SJCRH30 (cell line): ENCODE data around the gene PPP1R8. TPM values are rescaled to one million over a fixed set of nuclear protein-coding genes. Genes with fewer than 3 reads are reported as not detected.
"Not testable (repeated sequence)": the region's sequence is repeated elsewhere in the genome, so short reads cannot be mapped to it uniquely, and the experiment has no call there.

Source experiments
- DNase-seq, 2 experiments: peaks; one replicate each; pipeline ENCODE4 v3.0.0-alpha.2; 2015 to 2020
- H3K27ac ChIP-seq: fragments of 250-450 bp; sonication (Bioruptor Pico); 2 replicates; pipeline ENCODE4 v1.5.1; 2020; ENCODE audit warnings: mild to moderate bottlenecking, moderate library complexity
- H3K27me3 ChIP-seq: fragments of 250-450 bp; sonication (Bioruptor Pico); 2 replicates; pipeline ENCODE4 v1.5.1; 2020; ENCODE audit warnings: mild to moderate bottlenecking, moderate library complexity
- H3K36me3 ChIP-seq: fragments of 250-450 bp; sonication (Bioruptor Pico); 2 replicates; pipeline ENCODE4 v1.5.1; 2020; ENCODE audit warnings: mild to moderate bottlenecking, moderate library complexity
- H3K4me1 ChIP-seq: fragments of 250-450 bp; sonication (Bioruptor Pico); 2 replicates; pipeline ENCODE4 v1.5.1; 2020; ENCODE audit warnings: mild to moderate bottlenecking, moderate library complexity
- H3K4me3 ChIP-seq: fragments of 250-450 bp; sonication (Bioruptor Pico); 2 replicates; pipeline ENCODE4 v1.5.1; 2020; ENCODE audit warnings: mild to moderate bottlenecking, moderate library complexity
- H3K9me3 ChIP-seq: fragments of 250-450 bp; sonication (Bioruptor Pico); replicated peaks from 2 replicates; pipeline ENCODE4 v1.5.1; 2020; ENCODE audit warnings: mild to moderate bottlenecking, moderate library complexity
- total RNA-seq: library from RNA; depleted of rRNA; stranded (reverse); fragments of >200 nt; shearing (Covaris generic); gene quantifications from 2 replicates; pipeline ENCODE4 v1.2.3, GENCODE V29; 2014

Gene PPP1R8
- total RNA-seq, 1 experiment from 2014 or later = 84.5 TPM

DNA sequence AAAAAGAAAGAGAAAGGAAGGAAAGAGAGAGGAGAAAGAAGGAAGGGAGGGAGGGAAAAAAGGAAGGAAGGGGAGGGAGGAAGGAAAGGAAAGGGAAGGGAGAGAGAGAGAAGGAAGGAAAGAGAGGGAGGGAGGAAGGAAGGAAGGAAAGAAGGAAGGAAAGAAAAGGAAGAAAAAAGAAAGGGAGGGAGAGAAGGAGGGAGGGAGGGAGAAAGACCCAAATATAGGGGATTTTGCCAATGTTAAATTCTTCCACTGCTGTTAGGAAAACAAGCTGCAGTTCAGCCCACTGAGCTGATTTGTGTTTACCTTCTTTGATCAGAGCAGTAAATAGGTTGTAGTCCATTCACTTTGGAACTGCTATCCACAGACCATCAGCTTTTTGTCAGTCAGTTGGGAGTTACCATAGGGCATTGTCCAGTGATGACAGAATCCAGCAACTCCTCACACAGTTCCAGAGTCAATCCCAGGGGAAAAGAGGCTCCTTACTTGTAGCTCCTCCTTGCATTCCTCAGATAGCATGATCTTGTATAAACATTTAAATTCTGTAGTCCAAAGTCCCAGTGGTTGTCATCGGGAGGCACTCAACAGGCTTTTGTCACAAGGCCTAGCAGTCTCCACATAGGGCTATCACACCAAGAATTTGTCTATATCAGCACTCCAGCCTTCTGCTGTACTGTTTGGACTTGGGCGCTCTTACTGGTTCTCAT lies 13.5 kb upstream of the PPP1R8 start:
- no peak overlapping the region for H3K27ac ChIP-seq
- H3K27me3 ChIP-seq = no peaks in the 10 kb centered on the region
- no peaks in the 10 kb centered on the region for H3K4me1 ChIP-seq
- H3K9me3 ChIP-seq = no peaks in the 10 kb centered on the region
- H3K4me3 ChIP-seq = no peak overlapping the region
- H3K36me3 ChIP-seq = peaks cover 25% of the 10 kb centered on the region
- peak in 1 of 2 experiments; percentile 11 for DNase-seq

DNA sequence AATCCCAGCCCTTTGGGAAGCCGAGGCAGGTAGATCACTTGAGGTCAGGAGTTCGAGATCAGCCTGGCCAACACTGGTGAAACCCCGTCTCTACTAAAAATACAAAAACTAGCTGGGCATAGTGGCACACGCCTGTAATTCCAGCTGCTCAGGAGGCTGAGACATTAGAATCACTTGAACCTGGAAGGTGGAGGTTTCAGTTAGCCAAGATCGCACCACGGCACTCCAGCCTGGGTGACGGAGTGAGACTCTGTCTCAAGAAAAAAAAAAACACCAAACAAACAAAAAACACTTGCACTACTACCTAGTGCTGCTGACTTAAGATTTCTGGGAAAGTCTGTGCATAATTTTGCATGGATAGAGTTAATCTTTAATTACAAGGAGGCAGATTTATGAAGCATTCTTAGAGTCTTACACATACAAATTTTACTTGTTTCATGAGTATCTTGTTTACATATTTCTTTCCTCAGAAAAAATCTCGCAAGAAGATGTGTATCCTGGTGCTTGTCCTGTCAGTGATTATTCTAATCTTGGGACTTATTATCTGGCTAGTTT lies 8.7 kb upstream of the PPP1R8 start:
- H3K9me3 ChIP-seq = no peaks in the 10 kb centered on the region
- no peak overlapping the region for H3K4me3 ChIP-seq
- DNase-seq = no peak
- H3K27me3 ChIP-seq = no peaks in the 10 kb centered on the region
- peaks cover 18% of the 10 kb centered on the region for H3K36me3 ChIP-seq
- no peaks in the 10 kb centered on the region for H3K4me1 ChIP-seq
- no peak overlapping the region for H3K27ac ChIP-seq

DNA sequence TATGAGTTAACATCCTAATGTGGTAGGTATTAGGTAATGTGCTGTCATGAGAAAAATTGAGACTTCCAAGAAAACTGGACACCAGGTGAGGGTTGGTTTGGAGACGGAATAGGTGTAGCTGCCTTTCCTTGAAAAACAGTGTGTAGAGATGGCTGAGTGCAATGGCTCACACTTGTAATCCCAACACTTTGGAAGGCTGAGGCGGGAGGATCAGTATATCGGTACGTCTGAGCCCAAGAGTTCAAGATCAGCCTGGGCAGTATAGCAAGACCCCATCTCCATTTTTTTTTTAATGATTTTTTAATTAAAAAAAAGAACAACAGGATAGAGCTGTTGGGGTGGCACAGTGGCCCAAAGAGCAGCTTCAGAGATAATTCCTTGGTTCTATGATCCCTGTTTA lies 6.8 kb upstream of the PPP1R8 start:
- H3K4me1 ChIP-seq = no peaks in the 10 kb centered on the region
- H3K27ac ChIP-seq = no peak overlapping the region
- no peak overlapping the region for H3K4me3 ChIP-seq
- DNase-seq = no peak
- no peaks in the 10 kb centered on the region for H3K9me3 ChIP-seq
- peaks cover 9% of the 10 kb centered on the region for H3K36me3 ChIP-seq
- H3K27me3 ChIP-seq = no peaks in the 10 kb centered on the region

DNA sequence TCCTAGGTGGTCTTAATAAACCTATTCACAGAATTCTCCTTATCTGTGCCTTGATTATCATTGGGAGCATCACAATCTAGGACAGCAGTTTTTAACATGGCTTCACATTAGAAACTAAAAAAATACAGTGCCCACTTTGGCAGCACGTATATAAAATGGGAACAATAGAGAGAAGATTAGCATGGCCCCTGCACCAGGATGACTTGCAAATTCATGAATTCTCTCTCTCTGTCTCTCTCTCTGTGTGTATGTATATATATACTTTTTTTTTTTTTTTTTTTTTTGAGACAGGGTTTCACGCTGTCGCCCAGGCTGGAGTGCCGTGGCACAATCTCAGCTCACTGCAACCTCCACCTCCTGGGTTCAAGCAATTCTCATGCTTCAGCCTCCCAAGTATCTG lies 6.2 kb upstream of the PPP1R8 start:
- H3K36me3 ChIP-seq = peaks cover 7% of the 10 kb centered on the region
- H3K4me1 ChIP-seq = no peaks in the 10 kb centered on the region
- DNase-seq = no peak
- H3K4me3 ChIP-seq = no peak overlapping the region
- H3K27me3 ChIP-seq = no peaks in the 10 kb centered on the region
- no peaks in the 10 kb centered on the region for H3K9me3 ChIP-seq
- no peak overlapping the region for H3K27ac ChIP-seq

DNA sequence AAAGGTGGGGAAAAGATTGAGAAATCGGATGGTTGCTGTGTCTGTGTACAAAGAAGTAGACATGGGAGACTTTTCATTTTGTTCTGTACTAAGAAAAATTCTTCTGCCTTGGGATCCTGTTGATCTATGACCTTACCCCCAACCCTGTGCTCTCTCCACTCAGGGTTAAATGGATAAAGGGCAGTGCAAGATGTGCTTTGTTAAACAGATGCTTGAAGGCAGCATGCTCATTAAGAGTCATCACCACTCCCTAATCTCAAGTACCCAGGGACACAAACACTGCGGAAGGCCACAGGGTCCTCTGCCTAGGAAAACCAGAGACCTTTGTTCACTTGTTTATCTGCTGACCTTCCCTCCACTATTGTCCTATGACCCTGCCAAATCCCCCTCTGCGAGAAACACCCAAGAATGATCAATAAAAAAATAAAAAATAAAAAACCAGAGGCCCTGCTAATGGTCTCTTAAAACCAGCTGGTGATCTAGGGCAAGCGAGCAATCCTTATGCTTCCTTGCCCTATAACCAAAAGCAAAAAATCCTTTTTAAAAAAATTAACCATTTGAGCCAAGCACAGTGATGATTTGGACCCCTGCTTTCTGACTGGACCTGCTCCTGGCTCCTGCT lies 1.1 kb upstream of the PPP1R8 start:
- H3K27me3 ChIP-seq, H3K27ac ChIP-seq, H3K9me3 ChIP-seq, H3K4me1 ChIP-seq, DNase-seq: not testable (repeated sequence)
- Histone ChIP-seq H3K36me3 (peaks cover 18% of the 10 kb centered on the region), H3K4me3 (peak overlapping the region; percentile 96)

DNA sequence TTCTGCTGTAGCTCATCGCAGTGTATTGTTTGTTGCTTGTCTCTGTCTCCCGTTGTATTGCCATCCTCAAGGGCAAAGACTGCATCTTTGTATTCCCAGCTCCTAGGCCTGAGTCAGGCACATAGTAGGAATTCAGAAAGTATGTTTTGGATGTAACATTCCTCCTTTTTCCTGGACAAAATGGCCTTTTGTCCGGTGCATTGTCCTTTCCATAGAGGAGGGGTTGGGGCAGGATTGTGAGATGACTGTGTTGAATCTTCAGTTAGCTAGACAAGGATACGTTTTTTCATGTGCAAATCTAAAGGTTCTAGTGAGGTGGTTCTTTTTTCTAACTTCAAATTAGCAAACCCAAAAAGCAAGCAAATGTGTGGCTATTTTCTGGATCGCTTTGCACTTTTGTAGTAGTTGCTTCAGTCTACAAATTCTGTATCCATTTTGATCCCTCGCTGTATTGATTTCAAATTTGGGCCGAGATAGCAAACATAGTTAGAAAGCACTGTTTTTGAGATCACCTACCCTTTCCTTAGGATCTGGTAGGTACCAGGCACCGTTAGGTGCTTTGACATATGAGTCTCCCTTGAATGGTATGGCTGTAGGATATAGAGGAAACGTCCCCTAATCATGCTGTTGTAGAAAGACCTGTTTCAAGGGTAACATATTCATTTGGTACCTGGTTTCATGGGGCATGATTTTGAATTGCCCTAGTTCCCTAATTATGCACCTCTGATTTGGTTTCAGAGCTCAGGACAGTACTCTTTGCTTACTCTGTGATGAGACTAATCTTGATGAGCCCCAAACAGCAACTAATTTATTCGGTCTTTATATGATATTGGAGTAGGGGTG lies 1.2 kb downstream of the PPP1R8 start:
- Histone ChIP-seq H3K36me3 (peaks cover 36% of the 10 kb centered on the region), H3K27me3 (no peaks in the 10 kb centered on the region), H3K9me3 (no peaks in the 10 kb centered on the region), H3K4me3 (peak overlapping the region; percentile 96), H3K4me1 (peaks cover 8% of the 10 kb centered on the region), H3K27ac (peak overlapping the region; percentile 94)
- DNase-seq = peak in 1 of 2 experiments; percentile 18

DNA sequence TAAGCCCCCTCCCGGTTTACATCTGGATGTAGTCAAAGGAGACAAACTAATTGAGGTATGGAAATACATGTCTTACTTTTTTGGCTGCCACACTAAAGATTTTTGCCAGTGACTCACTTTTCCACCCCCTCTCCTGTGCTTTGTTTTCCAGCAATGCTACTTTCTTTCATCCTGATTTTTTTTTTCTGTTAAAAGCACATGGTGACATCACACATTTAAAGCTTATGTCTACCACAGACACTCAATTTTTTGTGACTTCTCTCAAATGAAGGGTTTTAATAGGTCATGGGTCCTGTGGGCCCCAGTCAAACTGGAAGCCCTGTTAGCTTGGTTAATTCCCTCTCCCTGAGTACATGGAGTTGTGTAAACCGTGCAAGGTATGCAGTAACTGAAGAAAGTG lies 2.2 kb downstream of the PPP1R8 start:
- no peak for DNase-seq
- no peak overlapping the region for H3K27ac ChIP-seq
- peaks cover 8% of the 10 kb centered on the region for H3K4me1 ChIP-seq
- no peak overlapping the region for H3K4me3 ChIP-seq
- H3K36me3 ChIP-seq = peaks cover 36% of the 10 kb centered on the region
- no peaks in the 10 kb centered on the region for H3K27me3 ChIP-seq
- H3K9me3 ChIP-seq = no peaks in the 10 kb centered on the region

DNA sequence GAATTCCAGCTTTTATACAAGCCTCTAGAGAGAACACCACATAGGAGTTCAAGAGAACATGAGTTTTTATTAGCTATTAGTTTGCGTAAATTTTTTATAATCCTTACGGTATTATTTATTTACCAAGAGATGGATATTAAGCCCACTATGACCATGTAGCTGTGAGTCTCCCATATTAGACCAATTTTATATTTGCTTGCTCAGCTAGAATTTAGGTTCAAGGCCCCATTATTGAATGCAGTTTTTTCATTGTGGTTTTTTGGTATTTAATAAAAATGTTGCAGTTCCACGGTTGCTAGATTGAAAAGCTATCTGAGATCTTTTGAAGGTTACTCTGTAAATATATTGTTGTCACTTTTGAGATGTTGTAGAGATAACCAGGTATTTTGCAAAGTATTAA lies 2.9 kb downstream of the PPP1R8 start:
- Histone ChIP-seq H3K27me3 (no peaks in the 10 kb centered on the region), H3K9me3 (no peaks in the 10 kb centered on the region), H3K4me3 (no peak overlapping the region), H3K27ac (no peak overlapping the region), H3K4me1 (peaks cover 8% of the 10 kb centered on the region), H3K36me3 (peaks cover 39% of the 10 kb centered on the region)
- DNase-seq = no peak

DNA sequence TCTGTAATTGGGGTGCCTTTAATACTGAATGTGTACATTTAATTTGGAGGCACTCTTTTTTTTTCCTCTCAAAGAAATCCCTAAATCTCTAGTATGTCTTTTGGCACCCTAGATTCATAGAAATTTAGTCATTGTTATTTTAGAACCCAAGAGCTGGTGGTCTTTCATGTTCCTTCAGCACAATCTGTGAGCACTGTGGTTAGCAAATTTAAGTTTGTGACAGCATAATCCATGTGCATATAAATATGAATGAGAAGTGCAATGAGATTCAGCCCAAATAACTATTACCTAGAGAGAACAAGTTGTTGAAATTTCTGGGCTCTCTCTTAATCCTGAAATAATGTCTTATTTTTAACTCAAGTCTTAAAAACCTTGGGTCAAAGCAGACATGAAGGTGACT lies 4.5 kb downstream of the PPP1R8 start:
- no peaks in the 10 kb centered on the region for H3K9me3 ChIP-seq
- H3K4me1 ChIP-seq = peaks cover 8% of the 10 kb centered on the region
- no peak for DNase-seq
- no peaks in the 10 kb centered on the region for H3K27me3 ChIP-seq
- H3K36me3 ChIP-seq = peaks cover 55% of the 10 kb centered on the region
- no peak overlapping the region for H3K4me3 ChIP-seq
- H3K27ac ChIP-seq = no peak overlapping the region

DNA sequence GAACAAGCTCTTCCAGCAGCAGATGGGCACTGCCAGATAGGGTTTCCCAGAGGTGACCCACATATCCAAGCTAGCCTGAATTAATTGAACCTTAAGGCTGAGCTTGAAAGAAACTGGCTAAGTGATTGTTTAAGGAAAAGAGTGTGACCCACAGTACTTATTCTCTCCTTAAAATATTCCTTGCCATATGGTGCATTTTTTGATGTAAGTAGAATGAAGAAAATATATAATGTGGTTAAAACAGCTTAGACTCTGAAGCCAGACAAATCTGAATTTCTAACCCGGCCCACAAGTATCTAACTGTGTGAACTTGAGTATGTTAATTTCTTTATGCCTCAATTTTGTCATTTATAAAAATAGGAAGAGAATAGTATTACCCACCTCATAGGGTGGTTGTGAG lies 4.9 kb downstream of the PPP1R8 start:
- Histone ChIP-seq H3K27ac (no peak overlapping the region), H3K4me1 (peaks cover 8% of the 10 kb centered on the region), H3K9me3 (no peaks in the 10 kb centered on the region), H3K36me3 (peaks cover 59% of the 10 kb centered on the region), H3K27me3 (no peaks in the 10 kb centered on the region), H3K4me3 (no peak overlapping the region)
- no peak for DNase-seq

DNA sequence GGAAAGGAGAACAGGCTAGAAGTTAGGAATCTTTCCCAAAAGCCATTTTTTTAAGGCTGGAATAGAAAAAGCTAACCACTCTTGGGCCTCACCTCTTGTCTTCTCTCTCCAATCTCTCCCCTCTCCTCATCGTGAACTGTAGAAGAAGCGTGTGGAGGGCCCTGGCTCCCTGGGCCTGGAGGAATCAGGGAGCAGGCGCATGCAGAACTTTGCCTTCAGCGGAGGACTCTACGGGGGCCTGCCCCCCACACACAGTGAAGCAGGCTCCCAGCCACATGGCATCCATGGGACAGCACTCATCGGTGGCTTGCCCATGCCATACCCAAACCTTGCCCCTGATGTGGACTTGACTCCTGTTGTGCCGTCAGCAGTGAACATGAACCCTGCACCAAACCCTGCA lies 19.4 kb downstream of the PPP1R8 start:
- H3K36me3 ChIP-seq = peaks cover 65% of the 10 kb centered on the region
- H3K9me3 ChIP-seq = peaks cover 3% of the 10 kb centered on the region; the same call in 1 of the 2 replicates
- H3K27me3 ChIP-seq = no peaks in the 10 kb centered on the region
- H3K4me3 ChIP-seq = no peak overlapping the region
- H3K27ac ChIP-seq = no peak overlapping the region
- no peak for DNase-seq
- no peaks in the 10 kb centered on the region for H3K4me1 ChIP-seq

DNA sequence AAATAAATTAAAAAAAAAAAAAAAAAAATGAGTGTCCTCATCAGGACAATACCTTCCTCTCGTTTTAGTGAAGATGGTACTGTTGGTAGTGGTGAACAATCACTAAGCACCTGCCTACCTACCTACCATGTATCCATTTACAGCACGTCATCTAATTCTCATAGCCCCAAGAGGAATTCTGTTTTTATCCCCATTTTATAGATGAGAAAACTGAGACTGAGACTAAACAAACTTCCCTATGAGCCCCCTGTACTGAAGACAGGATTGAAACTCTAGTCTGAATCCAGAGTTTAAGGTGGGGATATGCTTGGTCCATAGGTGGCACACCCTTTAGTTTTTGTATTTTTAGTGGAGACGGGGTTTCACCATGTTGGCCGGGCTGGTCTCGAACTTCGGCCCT lies 24.5 kb downstream of the PPP1R8 start:
- Histone ChIP-seq H3K9me3 (peaks cover 3% of the 10 kb centered on the region; the same call in 1 of the 2 replicates), H3K27ac (no peak overlapping the region), H3K36me3 (peaks cover 19% of the 10 kb centered on the region)

DNA sequence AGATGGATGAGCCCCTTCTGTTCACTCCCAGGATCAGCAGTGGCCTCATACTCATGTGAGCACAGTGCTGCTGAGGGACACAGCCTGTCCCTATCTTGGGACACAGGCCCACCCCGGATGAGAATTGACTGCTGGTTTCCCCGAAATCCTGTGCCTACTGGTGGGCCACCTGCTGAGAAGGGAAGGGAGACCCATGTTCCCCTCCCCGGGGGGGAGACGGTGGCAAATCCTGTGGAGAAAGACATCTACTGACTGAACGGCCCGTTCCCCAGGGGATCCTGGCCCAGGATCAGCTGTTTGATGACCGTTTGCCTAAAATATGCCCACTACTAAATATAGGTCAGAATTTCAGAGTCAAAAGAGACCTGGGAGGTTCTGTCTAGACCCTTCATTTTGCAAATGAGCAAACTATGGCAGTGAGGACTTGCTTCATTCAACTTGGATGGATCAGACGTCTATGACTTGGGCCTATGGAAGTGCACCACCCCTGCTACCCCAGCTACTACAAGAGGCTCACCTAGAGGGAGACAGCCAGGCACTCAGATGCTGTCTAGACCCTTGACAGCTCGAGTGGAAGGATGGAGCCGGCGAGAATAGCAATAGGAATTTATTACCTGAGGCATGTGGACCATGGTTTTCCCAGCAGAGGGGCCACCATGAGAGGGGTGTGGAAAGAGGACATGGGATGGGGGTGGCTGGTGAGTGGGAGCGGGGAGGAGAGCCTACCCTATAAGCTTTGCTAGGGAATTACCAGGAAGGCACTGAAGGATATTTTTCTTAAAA lies 26.2 kb downstream of the PPP1R8 start:
- no peak overlapping the region for H3K27ac ChIP-seq
- no peaks in the 10 kb centered on the region; the same call in 1 of the 2 replicates for H3K9me3 ChIP-seq
- no peak overlapping the region for H3K4me3 ChIP-seq
- H3K27me3 ChIP-seq = no peaks in the 10 kb centered on the region
- H3K4me1 ChIP-seq = peaks cover 4% of the 10 kb centered on the region; the same call in 1 of the 2 replicates
- H3K36me3 ChIP-seq = peaks cover 2% of the 10 kb centered on the region
- DNase-seq = no peak

More for the DNA sequence above, 24.5 kb downstream of the PPP1R8 start:
- Histone ChIP-seq H3K4me1 (peaks cover 4% of the 10 kb centered on the region; the same call in 1 of the 2 replicates), H3K27me3 (no peaks in the 10 kb centered on the region), H3K4me3 (no peak overlapping the region)
- no peak for DNase-seq

DNA sequence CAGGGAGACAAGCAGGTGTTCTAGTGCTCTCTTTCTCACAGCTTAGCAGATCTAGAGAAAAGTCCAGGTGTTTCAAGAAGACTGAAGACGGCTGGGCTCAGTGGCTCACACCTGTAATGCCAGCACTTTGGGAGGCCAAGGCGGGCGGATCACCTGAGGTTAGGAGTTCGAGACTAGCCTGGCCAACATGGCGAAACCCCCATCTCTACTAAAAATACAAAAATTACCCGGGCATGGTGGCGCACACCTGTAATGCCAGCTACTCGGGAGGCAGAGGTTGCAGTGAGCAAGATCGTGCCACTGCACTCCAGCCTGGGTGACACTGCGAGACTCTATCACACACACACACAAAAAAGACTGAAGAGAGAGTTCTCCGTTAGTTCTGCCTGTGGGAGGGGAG lies 27.0 kb downstream of the PPP1R8 start:
- not testable (repeated sequence) for H3K36me3 ChIP-seq, DNase-seq, H3K27ac ChIP-seq, H3K27me3 ChIP-seq, H3K9me3 ChIP-seq, H3K4me3 ChIP-seq, H3K4me1 ChIP-seq
